OCI-LY7 (cell line): ENCODE measurements around the gene LDHD. TPM values are rescaled to one million over a fixed set of nuclear protein-coding genes. Genes with fewer than 3 reads are reported as not detected.

ENCODE experiments used
- BruUV-seq: library from RNA; stranded (reverse); fragments of 400-500 nt; replicated peaks from 2 replicates; lab custom pipeline; 2021; lab: Mats Ljungman, UMichigan
- CTCF ChIA-PET: fragments of 300-600 bp; sonication (Branson Sonifier 250); formaldehyde crosslinking; loops from one replicate; lab custom pipeline; 2022; ENCODE audit warnings: antibody characterized with exemption; ENCODE audit not compliant: unreplicated experiment; lab: Charles Lee
- POLR2A ChIA-PET: fragments of 300-600 bp; sonication (Branson Sonifier 250); formaldehyde crosslinking; loops from one replicate; lab custom pipeline; 2022; ENCODE audit warnings: antibody characterized with exemption; lab: Charles Lee
- DNase-seq: peaks from one replicate; pipeline ENCODE4 v3.0.0-alpha.2; 2015; ENCODE audit warnings: low spot score
- H2AFZ ChIP-seq: fragments of 200-600 bp; sonication (generic), shearing (Covaris generic); 2 replicates; pipeline ENCODE4 v1.6.1; 2014; ENCODE audit warnings: mild to moderate bottlenecking, antibody characterized with exemption, low read length, moderate library complexity
- H3K27ac ChIP-seq: fragments of 200-600 bp; sonication (generic); 2 replicates; pipeline ENCODE4 v1.5.1; 2014; ENCODE audit warnings: mixed run types, low read depth, mild to moderate bottlenecking, moderate library complexity, low read length, inconsistent platforms; ENCODE audit not compliant: poor library complexity, severe bottlenecking
- H3K36me3 ChIP-seq: fragments of 200-600 bp; sonication (generic); 2 replicates; pipeline ENCODE4 v1.6.1; 2014; ENCODE audit warnings: mild to moderate bottlenecking, antibody characterized with exemption, low read length, moderate library complexity, mixed read lengths; ENCODE audit not compliant: insufficient read depth
- H3K4me1 ChIP-seq: fragments of 200-600 bp; sonication (generic); 2 replicates; pipeline ENCODE4 v1.5.1; 2014; ENCODE audit warnings: mild to moderate bottlenecking, low read length; ENCODE audit not compliant: insufficient read depth, poor library complexity, severe bottlenecking
- H3K4me2 ChIP-seq: fragments of 200-600 bp; sonication (generic); 2 replicates; pipeline ENCODE4 v1.6.1; 2014; ENCODE audit warnings: mild to moderate bottlenecking, low read length
- H3K4me3 ChIP-seq: fragments of 200-600 bp; sonication (generic); 2 replicates; pipeline ENCODE4 v1.5.1; 2014; ENCODE audit warnings: mild to moderate bottlenecking, low read depth, low read length; ENCODE audit not compliant: poor library complexity, severe bottlenecking
- H3K79me2 ChIP-seq: fragments of 200-600 bp; sonication (generic); 2 replicates; pipeline ENCODE4 v1.6.1; 2016; ENCODE audit warnings: low read depth, mild to moderate bottlenecking, low read length, moderate library complexity, mixed read lengths; ENCODE audit not compliant: insufficient read depth
- H3K9me2 ChIP-seq: fragments of 200-600 bp; sonication (generic); 2 replicates; pipeline ENCODE4 v1.6.1; 2016; ENCODE audit warnings: mild to moderate bottlenecking, low read length, mixed read lengths; ENCODE audit not compliant: insufficient read depth
- H3K9me3 ChIP-seq: fragments of 200-600 bp; sonication (generic); 2 replicates; pipeline ENCODE4 v1.6.1; 2014; ENCODE audit warnings: mild to moderate bottlenecking, mixed run types, low read length, mixed read lengths
- H4K20me1 ChIP-seq: fragments of 200-600 bp; sonication (generic); 2 replicates; pipeline ENCODE4 v1.6.1; 2014; ENCODE audit warnings: mild to moderate bottlenecking, antibody characterized with exemption, low read length, moderate library complexity, mixed read lengths; ENCODE audit not compliant: insufficient read depth
- EZH2phosphoT487 ChIP-seq: fragments of 200-600 bp; sonication (generic); IDR thresholded peaks from 2 replicates; pipeline ENCODE4 v1.6.1; 2018; ENCODE audit warnings: low read depth, borderline replicate concordance, mild to moderate bottlenecking, mixed run types, antibody characterized with exemption, low read length, moderate library complexity, mixed read lengths
- intact Hi-C: fragments of 100-400 bp; cut with micrococcal nuclease; formaldehyde crosslinking; loops from one replicate; pipeline ENCODE4 v1.10.0; 2022; ENCODE audit not compliant: unreplicated experiment
- total RNA-seq, 2 experiments: library from RNA; depleted of rRNA in 1 of 2; stranded (reverse); fragments of >200 nt in 1 of 2; shearing (Covaris generic) in 1 of 2; gene quantifications; 2 replicates each; pipeline ENCODE4 v1.2.3, GENCODE V29; 2014 to 2022
- TF ChIP-seq, protein P1 (sequence below): fragments of 200-600 bp; sonication (generic); conservative IDR thresholded peaks from 2 replicates; pipeline ENCODE4 v1.5.1; 2014; ENCODE audit warnings: mild to moderate bottlenecking, antibody characterized with exemption, low read length, moderate library complexity, mixed read lengths

Gene LDHD
- total RNA-seq, 2 experiments from 2014 or later = 0.09 to 0.48 TPM

- Histone ChIP-seq H3K9me3 (no peaks in the 10 kb centered on the region), H3K79me2 (no peaks in the 10 kb centered on the region), H3K4me3 (no peak overlapping the region), H3K36me3 (no peaks in the 10 kb centered on the region), H3K27ac (no peak overlapping the region), H4K20me1 (no peaks in the 10 kb centered on the region), H3K9me2 (no peaks in the 10 kb centered on the region), H3K4me2 (no peak overlapping the region), H3K4me1 (peaks cover 24% of the 10 kb centered on the region), H2AFZ (no peak overlapping the region)
- CTCF ChIA-PET = no interaction called here
- no peak for DNase-seq
- intact Hi-C loops = no loop called here
- BruUV-seq = no TSS peak
- POLR2A ChIA-PET = interaction anchor here (0.9 to 2.0 kb wide), 3 partner anchors 10 to 13 kb away, joined by 3 to 6 read pairs (median 5); no protein-coding TSS in a partner anchor
- TF ChIP-seq, protein P1, sequence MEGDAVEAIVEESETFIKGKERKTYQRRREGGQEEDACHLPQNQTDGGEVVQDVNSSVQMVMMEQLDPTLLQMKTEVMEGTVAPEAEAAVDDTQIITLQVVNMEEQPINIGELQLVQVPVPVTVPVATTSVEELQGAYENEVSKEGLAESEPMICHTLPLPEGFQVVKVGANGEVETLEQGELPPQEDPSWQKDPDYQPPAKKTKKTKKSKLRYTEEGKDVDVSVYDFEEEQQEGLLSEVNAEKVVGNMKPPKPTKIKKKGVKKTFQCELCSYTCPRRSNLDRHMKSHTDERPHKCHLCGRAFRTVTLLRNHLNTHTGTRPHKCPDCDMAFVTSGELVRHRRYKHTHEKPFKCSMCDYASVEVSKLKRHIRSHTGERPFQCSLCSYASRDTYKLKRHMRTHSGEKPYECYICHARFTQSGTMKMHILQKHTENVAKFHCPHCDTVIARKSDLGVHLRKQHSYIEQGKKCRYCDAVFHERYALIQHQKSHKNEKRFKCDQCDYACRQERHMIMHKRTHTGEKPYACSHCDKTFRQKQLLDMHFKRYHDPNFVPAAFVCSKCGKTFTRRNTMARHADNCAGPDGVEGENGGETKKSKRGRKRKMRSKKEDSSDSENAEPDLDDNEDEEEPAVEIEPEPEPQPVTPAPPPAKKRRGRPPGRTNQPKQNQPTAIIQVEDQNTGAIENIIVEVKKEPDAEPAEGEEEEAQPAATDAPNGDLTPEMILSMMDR = no peak
- TF ChIP-seq EZH2phosphoT487 = no peak
These were observed 18.4 kb downstream of the LDHD start for GRCh38 chr16:75097941-75098901.

- ChIA-PET CTCF (interaction anchor here (1.1 kb wide), 1 partner anchor 8 kb away, joined by 5 read pairs; no protein-coding TSS in a partner anchor), POLR2A (interaction anchor here (2.0 kb wide), 1 partner anchor 12 kb away, joined by 6 read pairs; no protein-coding TSS in a partner anchor)
- Histone ChIP-seq H3K4me2 (no peak overlapping the region), H3K79me2 (no peaks in the 10 kb centered on the region), H3K9me3 (no peaks in the 10 kb centered on the region), H3K4me1 (peaks cover 24% of the 10 kb centered on the region), H2AFZ (no peak overlapping the region), H3K27ac (no peak overlapping the region), H3K9me2 (no peaks in the 10 kb centered on the region), H3K36me3 (no peaks in the 10 kb centered on the region), H4K20me1 (no peaks in the 10 kb centered on the region), H3K4me3 (no peak overlapping the region)
- BruUV-seq = no TSS peak
- intact Hi-C loops = no loop called here
- no peak for DNase-seq
- TF ChIP-seq, protein P1 = no peak
These were observed 19.3 kb downstream of the LDHD start for GRCh38 chr16:75097191-75097761.
